Suprapubic skin (tissue), 3 donors: ENCODE measurements around the gene SEMA7A.

ENCODE experiments used
- CTCF ChIP-seq, 2 donors: fragments of 200-600 bp in 1 of 2; fragments of 450-650 bp in 1 of 2; sonication (generic) in 1 of 2; IDR thresholded peaks; one replicate each; pipeline ENCODE4 v1.5.1; 2016 to 2019; ENCODE audit warnings: antibody characterized with exemption in 2 of 2, mild to moderate bottlenecking in 1 of 2, moderate library complexity in 1 of 2
- EP300 ChIP-seq: sonication (generic); formaldehyde crosslinking; IDR thresholded peaks from one replicate; pipeline ENCODE4 v1.6.1; 2017; ENCODE audit warnings: antibody characterized with exemption

- TF ChIP-seq CTCF (IDR thresholded peaks at IDR 0.05), result peak; percentile 76
- TF ChIP-seq EP300, result no peak
Measured at GRCh38 chr15:74438721-74439316, 5.1 kb upstream of the SEMA7A start.
